ENCODE results near the gene INAFM1.

INAFM1 gene

GRCh38 chr19:47315125-47315821 lies 40.6 kb downstream of the INAFM1 start:
- TF ChIP-seq TEAD4 (IDR thresholded peaks at IDR 0.05) (peak; percentile 31; the same call in 1 of the 2 replicates), ZBTB7A (IDR thresholded peaks at IDR 0.05; ENCODE audit: low read depth) (no peak), TAF1 (IDR thresholded peaks at IDR 0.05; ENCODE audit: low read depth) (no peak), MAX (IDR thresholded peaks at IDR 0.05) (no peak), USF1 (IDR thresholded peaks at IDR 0.05) (peak; percentile 53; the same call in 1 of the 2 replicates), EGR1 (IDR thresholded peaks at IDR 0.05) (no peak), NFIC (IDR thresholded peaks at IDR 0.05) (peak; percentile 34; the same call in 1 of the 2 replicates), YY1 (IDR thresholded peaks at IDR 0.05; ENCODE audit: low read depth) (0 out of 2 replicates have a peak, but pooled peaks have one; percentile 5), EP300 (IDR thresholded peaks at IDR 0.05; ENCODE audit: borderline replicate concordance) (no peak), TCF12 (IDR thresholded peaks at IDR 0.05; ENCODE audit: low read depth) (peak; percentile 54; the same call in 1 of the 2 replicates), FOXM1 (IDR thresholded peaks at IDR 0.05; ENCODE audit: borderline replicate concordance, low read depth) (no peak), REST (IDR thresholded peaks at IDR 0.05; ENCODE audit: low read depth) (no peak), CEBPB (IDR thresholded peaks at IDR 0.05) (peak; percentile 95), RAD21 (IDR thresholded peaks at IDR 0.05; ENCODE audit: low read depth) (no peak), CREB1 (IDR thresholded peaks at IDR 0.05; ENCODE audit: low read depth) (0 out of 2 replicates have a peak, but pooled peaks have one; percentile 40)

GRCh38 chr19:47316513-47316912 lies 41.8 kb downstream of the INAFM1 start:
- TF ChIP-seq NFIC (IDR thresholded peaks at IDR 0.05) (no peak), REST (IDR thresholded peaks at IDR 0.05; ENCODE audit: low read depth) (no peak)

GRCh38 chr19:47319923-47320871 lies 45.5 kb downstream of the INAFM1 start:
- no peak for TF ChIP-seq USF1 (IDR thresholded peaks at IDR 0.05)
- TF ChIP-seq ZBTB7A (IDR thresholded peaks at IDR 0.05; ENCODE audit: low read depth): no peak
- TF ChIP-seq EGR1 (IDR thresholded peaks at IDR 0.05): no peak

GRCh38 chr19:47321630-47322029 lies 46.9 kb downstream of the INAFM1 start:
- no peak for TF ChIP-seq ZBTB7A (IDR thresholded peaks at IDR 0.05; ENCODE audit: low read depth)
- no peak for TF ChIP-seq CREB1 (IDR thresholded peaks at IDR 0.05; ENCODE audit: low read depth)

- TF ChIP-seq TEAD4 (IDR thresholded peaks at IDR 0.05) (no peak), EGR1 (IDR thresholded peaks at IDR 0.05) (no peak), FOXM1 (IDR thresholded peaks at IDR 0.05; ENCODE audit: borderline replicate concordance, low read depth) (no peak), USF1 (IDR thresholded peaks at IDR 0.05) (no peak), TAF1 (IDR thresholded peaks at IDR 0.05; ENCODE audit: low read depth) (no peak), REST (IDR thresholded peaks at IDR 0.05; ENCODE audit: low read depth) (no peak)
Measured at GRCh38 chr19:47322058-47322457, 47.4 kb downstream of the INAFM1 start.

Measured in Ishikawa (cell line).